K562 (cell line): ENCODE results near the gene DCP2. TPM values are rescaled to one million over a fixed set of nuclear protein-coding genes. Genes with fewer than 3 reads are reported as not detected.

ENCODE experiments used
- BRF1 ChIP-seq: IDR thresholded peaks from 3 replicates; pipeline ENCODE4 v1.6.1; 2011; ENCODE audit warnings: borderline replicate concordance, mild to moderate bottlenecking; ENCODE audit not compliant: insufficient read length; ENCODE audit errors: extremely low read depth
- HDAC2 ChIP-seq: fragments of 450-650 bp; IDR thresholded peaks from 2 replicates; pipeline ENCODE4 v1.6.1; 2016; ENCODE audit warnings: mild to moderate bottlenecking
- IRF9 ChIP-seq: fragments of 450-650 bp; IDR thresholded peaks from 2 replicates; pipeline ENCODE4 v1.6.1; 2016; ENCODE audit warnings: missing biosample characterization, missing genetic modification characterization
- KLF6 ChIP-seq: fragments of 250-450 bp; sonication (Bioruptor Pico); IDR thresholded peaks from 2 replicates; pipeline ENCODE4 v1.4.0; 2020; ENCODE audit warnings: mild to moderate bottlenecking, moderate library complexity, borderline replicate concordance
- L3MBTL2 ChIP-seq: fragments of 450-650 bp; IDR thresholded peaks from 2 replicates; pipeline ENCODE4 v1.6.1; 2016; ENCODE audit warnings: mild to moderate bottlenecking, moderate library complexity
- MAFG ChIP-seq: fragments of 450-650 bp; conservative IDR thresholded peaks from 2 replicates; pipeline ENCODE4 v1.6.1; 2016; ENCODE audit warnings: missing genetic modification characterization, missing compliant biosample characterization
- MNT ChIP-seq, 2 experiments: fragments of 450-650 bp; conservative IDR thresholded peaks; 2 replicates each; pipeline ENCODE4 v1.6.1; 2017; ENCODE audit warnings: mild to moderate bottlenecking in 2 of 2, moderate library complexity in 2 of 2
- MXI1 ChIP-seq: IDR thresholded peaks from 2 replicates; pipeline ENCODE4 v1.6.1; 2011; ENCODE audit warnings: low read depth, mild to moderate bottlenecking, improper control_type of control experiment, low read length
- SIN3A ChIP-seq, 2 experiments: fragments of 150-350 bp in 1 of 2; IDR thresholded peaks; 2 replicates each; pipeline ENCODE4 v1.6.1; 2011 to 2016; ENCODE audit warnings: borderline replicate concordance in 2 of 2, low read depth in 2 of 2, low read length in 2 of 2, mild to moderate bottlenecking in 2 of 2, moderate library complexity in 2 of 2; ENCODE audit not compliant: control insufficient read depth in 1 of 2
- SNRNP70 ChIP-seq: fragments of 200-400 bp; formaldehyde crosslinking; optimal IDR thresholded peaks from 2 replicates; pipeline ENCODE3; 2017; ENCODE audit warnings: low read depth, low read length
- STAT5A ChIP-seq: IDR thresholded peaks from 2 replicates; pipeline ENCODE4 v1.6.1; 2012; ENCODE audit warnings: low read length, inconsistent platforms, borderline replicate concordance
- TAF15 ChIP-seq: fragments of 200-400 bp; formaldehyde crosslinking; IDR thresholded peaks from 2 replicates; pipeline ENCODE4 v1.6.1; 2017; ENCODE audit warnings: mild to moderate bottlenecking, low read depth, low read length, moderate library complexity
- TEAD2 ChIP-seq: fragments of 450-650 bp; IDR thresholded peaks from 2 replicates; pipeline ENCODE4 v1.6.1; 2016; ENCODE audit warnings: missing genetic modification characterization, control low read depth, missing compliant biosample characterization
- WHSC1 ChIP-seq: IDR thresholded peaks from one replicate; pipeline ENCODE4 v1.6.1; 2012; ENCODE audit warnings: low read length, control low read depth, inconsistent platforms
- ZKSCAN3 ChIP-seq: fragments of 250-450 bp; sonication (Bioruptor Pico); IDR thresholded peaks from 2 replicates; pipeline ENCODE4 v1.4.0; 2020
- ZNF12 ChIP-seq: sonication (generic); formaldehyde crosslinking; IDR thresholded peaks from 2 replicates; pipeline ENCODE4 v1.4.0; 2020; ENCODE audit warnings: mild to moderate bottlenecking, missing genetic modification reagents
- ZNF263 ChIP-seq: sonication (generic); formaldehyde crosslinking; IDR thresholded peaks from 2 replicates; pipeline ENCODE4 v1.8.0; 2022; ENCODE audit warnings: mild to moderate bottlenecking, missing genetic modification reagents, borderline replicate concordance
- ZNF584 ChIP-seq: fragments of 200-800 bp; sonication (Bioruptor generic); IDR thresholded peaks from 2 replicates; pipeline ENCODE4 v1.6.1; 2016; ENCODE audit warnings: low read depth, mild to moderate bottlenecking, missing genetic modification characterization, missing compliant biosample characterization
- ZNF780A ChIP-seq: fragments of 250-450 bp; sonication (Bioruptor Pico); IDR thresholded peaks from 2 replicates; pipeline ENCODE4 v1.5.0; 2021; ENCODE audit warnings: mild to moderate bottlenecking
- polyA plus RNA-seq, 8 experiments: library from polyadenylated mRNA; depleted of rRNA in 4 of 8; stranded (reverse) in 5 of 8; unstranded in 3 of 8; fragments of >200 nt; fragmentation: Nextera tagmentation in 2 of 8; fragmentation: Illumina TruSeq in 1 of 8; extraction: Ambion mirVana in 2 of 8; extraction: Trizol in 1 of 8; gene quantifications; 2 replicates each; pipeline versions ENCODE4 v1.2.1 to v1.2.3, GENCODE V29; 2011 to 2014; ENCODE audit warnings: inconsistent platforms in 1 of 8, missing spikeins in 1 of 8
- total RNA-seq, 7 experiments: library from RNA; depleted of rRNA in 6 of 7; stranded (reverse); fragments of >200 nt in 6 of 7; fragmentation: Illumina TruSeq in 2 of 7; extraction: Trizol in 2 of 7; gene quantifications; 2 replicates each; pipeline versions ENCODE4 v1.2.1 to v1.2.3, GENCODE V29; 2011 to 2021; ENCODE audit warnings: low replicate concordance in 1 of 7
- TF ChIP-seq, protein P1 (sequence below): fragments of 250-450 bp; sonication (Bioruptor Pico); IDR thresholded peaks from 2 replicates; pipeline ENCODE4 v1.5.0; 2022; ENCODE audit warnings: mild to moderate bottlenecking
- TF ChIP-seq, protein P2 (sequence below): fragments of 450-650 bp; IDR thresholded peaks from 2 replicates; pipeline ENCODE4 v1.6.1; 2017; ENCODE audit warnings: antibody characterized with exemption, mild to moderate bottlenecking

DCP2 gene
- total and polyA plus RNA-seq, 9 of the 15 experiments (the other 6 are each of a cell fraction or from before 2014, with no cell fraction given) = 25.9 to 109 (median 46.7) TPM

DNA sequence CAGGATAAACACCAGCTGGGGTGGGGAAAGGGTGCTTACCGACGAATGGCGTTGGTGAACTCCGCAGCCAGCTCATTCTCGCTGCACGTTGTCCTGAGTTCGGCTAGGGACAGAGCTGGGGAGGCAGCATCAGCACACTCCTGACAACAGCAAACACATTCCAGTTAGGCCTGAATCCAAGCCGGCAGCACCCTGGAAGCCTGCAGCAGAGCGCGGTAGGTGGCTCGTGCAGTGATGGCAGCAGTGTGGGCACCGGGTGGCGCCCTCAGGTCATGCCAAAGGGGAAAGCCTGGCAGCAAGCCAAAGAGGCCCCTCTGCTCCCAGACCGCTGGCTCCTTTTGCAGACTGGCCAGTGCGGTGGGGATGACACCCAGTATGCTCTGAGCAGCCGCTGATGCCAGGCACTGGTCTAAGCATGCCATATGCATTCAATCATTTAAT is 66.9 kb downstream of the DCP2 start (continued):
- TF ChIP-seq, protein P1, sequence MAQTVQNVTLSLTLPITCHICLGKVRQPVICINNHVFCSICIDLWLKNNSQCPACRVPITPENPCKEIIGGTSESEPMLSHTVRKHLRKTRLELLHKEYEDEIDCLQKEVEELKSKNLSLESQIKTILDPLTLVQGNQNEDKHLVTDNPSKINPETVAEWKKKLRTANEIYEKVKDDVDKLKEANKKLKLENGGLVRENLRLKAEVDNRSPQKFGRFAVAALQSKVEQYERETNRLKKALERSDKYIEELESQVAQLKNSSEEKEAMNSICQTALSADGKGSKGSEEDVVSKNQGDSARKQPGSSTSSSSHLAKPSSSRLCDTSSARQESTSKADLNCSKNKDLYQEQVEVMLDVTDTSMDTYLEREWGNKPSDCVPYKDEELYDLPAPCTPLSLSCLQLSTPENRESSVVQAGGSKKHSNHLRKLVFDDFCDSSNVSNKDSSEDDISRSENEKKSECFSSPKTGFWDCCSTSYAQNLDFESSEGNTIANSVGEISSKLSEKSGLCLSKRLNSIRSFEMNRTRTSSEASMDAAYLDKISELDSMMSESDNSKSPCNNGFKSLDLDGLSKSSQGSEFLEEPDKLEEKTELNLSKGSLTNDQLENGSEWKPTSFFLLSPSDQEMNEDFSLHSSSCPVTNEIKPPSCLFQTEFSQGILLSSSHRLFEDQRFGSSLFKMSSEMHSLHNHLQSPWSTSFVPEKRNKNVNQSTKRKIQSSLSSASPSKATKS = no peak
- no peak for TF ChIP-seq ZNF12
- peak; percentile 41 for TF ChIP-seq L3MBTL2
- TF ChIP-seq SIN3A (IDR thresholded peaks at IDR 0.05; ENCODE audit: borderline replicate concordance in 2 of 2, control insufficient read depth in 1 of 2, low read depth in 2 of 2, low read length in 2 of 2) = no peak
- TF ChIP-seq IRF9 = no peak
- no peak for TF ChIP-seq HDAC2
- no peak for TF ChIP-seq MXI1
- no peak for TF ChIP-seq TEAD2 (tag)
- TF ChIP-seq WHSC1 = peak; percentile 38
- TF ChIP-seq ZNF584 (CRISPR knock-in tag) = no peak
- TF ChIP-seq, protein P2, sequence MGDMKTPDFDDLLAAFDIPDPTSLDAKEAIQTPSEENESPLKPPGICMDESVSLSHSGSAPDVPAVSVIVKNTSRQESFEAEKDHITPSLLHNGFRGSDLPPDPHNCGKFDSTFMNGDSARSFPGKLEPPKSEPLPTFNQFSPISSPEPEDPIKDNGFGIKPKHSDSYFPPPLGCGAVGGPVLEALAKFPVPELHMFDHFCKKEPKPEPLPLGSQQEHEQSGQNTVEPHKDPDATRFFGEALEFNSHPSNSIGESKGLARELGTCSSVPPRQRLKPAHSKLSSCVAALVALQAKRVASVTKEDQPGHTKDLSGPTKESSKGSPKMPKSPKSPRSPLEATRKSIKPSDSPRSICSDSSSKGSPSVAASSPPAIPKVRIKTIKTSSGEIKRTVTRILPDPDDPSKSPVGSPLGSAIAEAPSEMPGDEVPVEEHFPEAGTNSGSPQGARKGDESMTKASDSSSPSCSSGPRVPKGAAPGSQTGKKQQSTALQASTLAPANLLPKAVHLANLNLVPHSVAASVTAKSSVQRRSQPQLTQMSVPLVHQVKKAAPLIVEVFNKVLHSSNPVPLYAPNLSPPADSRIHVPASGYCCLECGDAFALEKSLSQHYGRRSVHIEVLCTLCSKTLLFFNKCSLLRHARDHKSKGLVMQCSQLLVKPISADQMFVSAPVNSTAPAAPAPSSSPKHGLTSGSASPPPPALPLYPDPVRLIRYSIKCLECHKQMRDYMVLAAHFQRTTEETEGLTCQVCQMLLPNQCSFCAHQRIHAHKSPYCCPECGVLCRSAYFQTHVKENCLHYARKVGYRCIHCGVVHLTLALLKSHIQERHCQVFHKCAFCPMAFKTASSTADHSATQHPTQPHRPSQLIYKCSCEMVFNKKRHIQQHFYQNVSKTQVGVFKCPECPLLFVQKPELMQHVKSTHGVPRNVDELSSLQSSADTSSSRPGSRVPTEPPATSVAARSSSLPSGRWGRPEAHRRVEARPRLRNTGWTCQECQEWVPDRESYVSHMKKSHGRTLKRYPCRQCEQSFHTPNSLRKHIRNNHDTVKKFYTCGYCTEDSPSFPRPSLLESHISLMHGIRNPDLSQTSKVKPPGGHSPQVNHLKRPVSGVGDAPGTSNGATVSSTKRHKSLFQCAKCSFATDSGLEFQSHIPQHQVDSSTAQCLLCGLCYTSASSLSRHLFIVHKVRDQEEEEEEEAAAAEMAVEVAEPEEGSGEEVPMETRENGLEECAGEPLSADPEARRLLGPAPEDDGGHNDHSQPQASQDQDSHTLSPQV = peak; percentile 92
- TF ChIP-seq MNT (conservative IDR thresholded peaks at IDR 0.05) = 0 out of 4 replicates have a peak, but pooled peaks of 1 of the 2 experiments have one; percentile 35
- no peak for TF ChIP-seq MAFG
- TF ChIP-seq SNRNP70 = no peak
- TF ChIP-seq STAT5A = no peak
- no peak for TF ChIP-seq TAF15
- TF ChIP-seq ZNF780A (CRISPR knock-in tag) = no peak
- no peak for TF ChIP-seq ZKSCAN3 (CRISPR knock-in tag)
- TF ChIP-seq KLF6 (CRISPR knock-in tag) = no peak
- TF ChIP-seq BRF1 = no peak
- TF ChIP-seq ZNF263 (CRISPR knock-in tag) = no peak
